NCI-H146 (cell line): Measurements from ENCODE around the gene CAPG.
"Not testable (repeated sequence)": the region's sequence is repeated elsewhere in the genome, so short reads cannot be mapped to it uniquely, and the experiment has no call there.

ENCODE experiments used
- DNase-seq: peaks from one replicate; lab custom pipeline; 2025; lab: John Stamatoyannopoulos, UW

The CAPG gene

GRCh38 chr2:85396531-85397470, 13.4 kb downstream of the CAPG start:
- DNase-seq: no peak

- no peak for DNase-seq
These were observed 14.2 kb downstream of the CAPG start for GRCh38 chr2:85395912-85396475.

DNA sequence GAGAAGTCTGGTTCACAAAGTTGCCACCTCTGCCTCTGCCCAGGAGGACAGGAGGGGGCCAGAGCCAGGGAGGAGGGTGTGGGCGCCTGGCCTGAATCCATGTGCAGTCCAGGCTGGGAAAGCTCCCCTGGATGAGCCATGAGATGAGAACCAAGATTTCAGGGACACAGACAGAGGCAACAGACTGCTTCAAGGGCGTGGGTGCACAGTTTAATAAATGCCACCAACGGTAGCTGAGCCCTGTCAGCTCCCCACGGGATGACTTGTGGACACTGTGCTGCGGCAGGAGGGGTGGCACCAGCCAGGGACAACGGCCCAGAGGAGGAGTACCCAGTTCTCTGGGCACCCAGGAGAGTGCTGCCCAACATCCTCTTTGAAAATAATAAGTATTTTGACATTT, 15.2 kb downstream of the CAPG start:
- no peak for DNase-seq

DNA sequence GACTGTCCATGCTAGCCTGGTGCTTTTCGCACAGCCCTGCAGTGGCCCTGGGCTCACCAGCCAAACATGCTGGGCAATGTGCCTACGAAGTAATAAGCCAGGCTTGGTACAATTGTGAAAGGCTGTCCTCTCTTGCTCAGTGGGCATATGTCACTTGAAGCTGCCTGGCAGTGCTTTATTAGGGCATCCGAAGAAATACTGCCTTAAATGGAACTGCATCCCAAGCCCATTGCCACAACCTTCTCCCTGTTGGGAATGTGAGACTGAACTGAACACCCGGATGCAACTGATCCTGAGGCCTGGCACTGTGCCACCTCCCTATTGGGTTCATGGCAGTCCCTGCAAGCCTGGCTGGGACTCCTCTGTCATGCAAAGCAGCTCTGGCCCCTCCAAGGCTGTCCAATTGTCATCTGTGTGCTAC, 15.9 kb downstream of the CAPG start:
- no peak for DNase-seq

- no peak for DNase-seq
These were observed 16.3 kb downstream of the CAPG start for GRCh38 chr2:85393836-85394235.

- peak; percentile 6 for DNase-seq
These were observed 19.1 kb downstream of the CAPG start for GRCh38 chr2:85390941-85391669.

DNA sequence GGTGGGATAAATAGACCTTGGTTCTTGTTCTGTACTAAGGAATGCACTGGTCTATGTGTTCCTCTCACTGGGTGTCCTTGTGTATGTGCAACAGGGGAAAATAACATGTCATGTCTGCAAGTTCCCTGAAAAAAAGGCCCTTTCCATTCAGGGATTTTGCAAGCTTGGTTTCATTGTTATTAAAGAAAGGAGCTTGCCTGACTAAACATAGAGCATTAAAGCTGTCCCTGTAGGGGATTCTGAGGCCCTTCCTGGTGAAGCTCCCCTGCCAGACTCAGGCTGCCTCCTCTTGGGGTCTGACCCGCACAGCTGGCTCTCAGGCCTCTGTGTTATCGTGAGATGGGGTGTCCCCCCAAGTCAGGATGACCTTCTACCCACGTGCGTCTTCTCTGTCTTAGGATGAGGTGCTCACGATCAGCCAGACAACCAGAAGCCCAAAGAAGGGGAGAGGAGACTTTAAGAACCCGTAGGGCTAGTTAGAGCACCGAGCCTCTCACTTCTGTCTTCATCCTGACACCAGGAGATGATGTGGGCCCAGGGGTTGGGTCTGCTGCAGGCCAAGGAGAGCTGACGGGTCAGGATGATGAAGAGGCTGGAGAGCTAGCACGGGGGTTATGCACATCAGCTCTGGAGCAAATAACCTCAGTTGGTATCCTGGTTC, 21.2 kb downstream of the CAPG start:
- DNase-seq: no peak

DNA sequence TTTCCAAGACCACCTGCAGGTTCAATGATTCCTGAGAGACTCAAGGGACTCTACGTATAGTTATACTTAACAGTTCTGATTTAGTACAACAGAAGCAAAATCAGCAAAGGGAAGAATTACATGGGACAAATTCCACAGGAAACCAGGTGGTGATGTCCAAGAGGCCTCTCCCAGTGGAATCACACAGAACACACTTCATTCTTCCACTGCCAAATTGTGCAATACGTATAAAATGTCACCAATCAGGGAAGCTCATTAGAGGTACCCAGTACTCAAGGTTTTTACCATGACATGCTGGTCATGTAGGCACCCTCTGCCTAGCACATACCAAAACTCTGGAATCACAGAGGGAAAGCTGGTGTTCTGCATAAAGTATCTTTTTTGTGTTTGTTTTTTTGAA, 22.4 kb downstream of the CAPG start:
- DNase-seq: no peak

DNA sequence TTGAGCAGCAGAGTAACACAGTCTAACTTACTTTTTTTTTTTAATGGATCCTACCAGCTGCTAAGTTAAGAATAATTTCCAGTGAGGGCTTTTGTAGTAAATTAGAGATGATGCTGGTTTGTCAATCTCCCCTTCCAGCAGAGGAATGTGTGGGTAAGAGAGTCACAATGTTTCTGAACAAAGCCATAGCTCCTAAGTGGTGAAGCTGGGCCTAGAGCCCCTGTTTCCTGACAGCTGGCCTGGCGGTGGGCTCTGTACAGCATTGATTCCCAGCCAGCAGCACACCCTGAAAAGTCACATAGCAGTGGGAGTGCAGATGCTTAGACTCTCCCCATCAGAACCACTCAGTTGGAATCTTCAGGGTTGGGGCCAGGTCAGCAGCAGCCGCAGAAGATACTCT, 24.4 kb downstream of the CAPG start:
- DNase-seq: no peak

- DNase-seq: no peak
These were observed 26.3 kb downstream of the CAPG start for GRCh38 chr2:85383850-85384249.

GRCh38 chr2:85383151-85383550, 27.0 kb downstream of the CAPG start:
- DNase-seq: not testable (repeated sequence)

- no peak for DNase-seq
These were observed 30.1 kb downstream of the CAPG start for GRCh38 chr2:85380048-85380447.

GRCh38 chr2:85378257-85378656, 31.9 kb downstream of the CAPG start:
- DNase-seq: no peak

- no peak for DNase-seq
These were observed 33.1 kb downstream of the CAPG start for GRCh38 chr2:85377083-85377482.

DNA sequence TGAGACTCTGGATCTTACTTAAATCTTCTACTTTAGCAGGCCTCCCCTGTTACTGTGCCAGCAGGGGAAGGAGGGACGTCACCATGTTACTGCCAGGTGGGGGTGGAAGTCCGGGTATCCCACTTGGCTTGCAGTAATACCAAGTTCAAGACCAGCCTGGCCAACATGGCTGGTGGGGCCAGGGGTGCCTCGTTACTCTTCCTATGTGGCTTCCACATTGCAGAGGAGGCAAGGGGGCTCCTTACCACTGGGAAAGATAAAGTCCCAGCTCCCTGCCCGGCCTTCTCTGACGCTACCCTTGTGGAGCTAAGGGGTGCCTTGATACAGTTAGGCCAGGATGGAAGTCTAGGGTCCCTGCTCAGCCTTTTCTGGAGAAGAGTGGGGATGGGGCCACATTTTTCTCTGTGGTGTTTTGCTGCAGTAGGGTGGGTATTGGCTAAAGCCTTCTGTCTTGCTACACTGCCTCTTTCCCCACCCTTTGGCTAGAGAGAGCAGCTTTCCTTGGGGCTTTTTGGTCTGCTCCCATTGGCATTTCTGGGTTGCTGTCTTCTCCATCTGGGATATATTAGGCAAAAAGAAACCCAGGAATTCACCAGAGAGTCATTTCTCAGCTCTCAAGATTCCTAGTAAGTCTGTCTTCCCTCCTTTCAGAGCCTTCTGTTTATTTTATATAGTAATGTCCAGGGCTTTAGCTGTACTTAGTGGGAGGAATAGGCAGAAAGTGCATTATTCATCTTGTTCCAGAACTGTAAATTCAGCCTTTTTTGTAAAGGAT, 33.7 kb downstream of the CAPG start:
- no peak for DNase-seq

- no peak for DNase-seq
These were observed 39.1 kb downstream of the CAPG start for GRCh38 chr2:85371045-85371444.

DNA sequence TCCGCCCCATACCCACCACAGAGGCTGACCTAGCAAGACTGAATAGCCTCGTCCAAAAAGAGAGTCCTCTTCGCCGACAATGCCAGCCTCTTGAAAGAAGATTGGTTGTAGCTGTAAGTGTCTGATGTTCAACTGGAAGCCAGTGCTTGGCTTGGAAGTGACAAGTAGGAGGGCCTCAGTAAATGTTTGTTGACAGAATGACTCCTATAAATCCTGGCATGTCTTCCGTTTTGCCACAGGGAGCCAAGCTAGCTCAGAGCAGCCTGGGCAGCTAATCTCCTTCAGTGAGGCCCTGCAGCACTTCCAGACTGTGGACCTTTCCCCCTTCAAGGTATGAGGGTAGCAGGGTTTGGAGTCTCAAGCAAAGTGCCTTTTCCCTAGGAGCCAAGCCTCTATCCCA, 40.7 kb downstream of the CAPG start:
- DNase-seq: no peak

DNA sequence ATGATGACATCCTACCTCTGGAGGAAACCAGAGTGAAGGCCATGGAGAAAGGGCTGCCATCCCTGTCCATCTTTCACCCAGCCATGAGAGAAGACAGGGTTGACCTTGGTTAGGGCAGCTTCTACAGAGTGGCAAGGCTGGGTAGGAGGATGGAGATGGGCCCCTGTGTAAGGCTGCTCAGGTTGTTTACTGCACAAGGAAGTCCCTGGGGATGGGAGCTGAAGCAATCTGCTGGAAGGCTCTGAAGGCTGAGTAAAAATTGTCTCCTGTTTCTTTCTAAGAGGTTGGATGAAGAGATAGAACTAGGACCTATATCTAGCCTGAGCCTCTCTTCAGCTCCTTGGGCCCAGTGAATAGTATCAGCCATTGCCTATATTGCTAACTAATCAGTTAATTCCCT, 41.2 kb downstream of the CAPG start:
- no peak for DNase-seq

- no peak for DNase-seq
These were observed 43.0 kb downstream of the CAPG start for GRCh38 chr2:85367180-85367579.

DNA sequence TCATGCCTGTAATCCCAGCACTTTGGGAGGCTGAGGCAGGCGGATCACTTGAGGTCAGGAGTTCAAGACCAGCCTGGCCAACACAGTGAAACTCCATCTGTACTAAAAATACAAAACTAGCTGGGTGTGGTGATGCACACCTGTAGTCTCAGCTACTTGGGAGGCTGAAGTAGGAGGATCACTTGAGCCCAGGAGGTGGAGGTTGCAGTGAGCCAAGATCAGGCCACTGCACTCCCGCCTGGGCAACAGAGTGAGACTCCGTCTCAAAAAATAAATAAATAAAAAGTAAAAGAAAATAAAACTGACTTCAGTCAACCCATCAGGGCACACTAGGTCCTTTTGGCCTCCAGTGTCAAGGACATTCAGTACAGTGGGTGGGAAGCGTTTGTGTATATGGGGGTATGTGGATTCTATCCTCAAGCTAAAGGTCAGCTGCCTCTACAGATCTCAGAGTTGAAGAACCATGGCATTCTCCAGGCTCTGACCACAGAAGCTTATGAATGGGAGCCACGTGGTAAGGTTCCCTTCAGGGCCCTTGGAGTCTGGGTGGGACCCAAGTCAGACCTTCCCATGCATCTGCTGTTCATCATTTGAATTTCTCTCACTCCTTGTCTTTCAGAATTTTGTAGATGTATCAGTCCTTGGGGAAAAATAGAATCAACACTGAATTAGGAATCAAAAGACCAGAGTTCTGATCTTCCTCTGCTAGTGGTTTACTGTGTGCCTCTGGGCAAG, 47.3 kb downstream of the CAPG start:
- not testable (repeated sequence) for DNase-seq

- DNase-seq: no peak
These were observed 52.4 kb downstream of the CAPG start for GRCh38 chr2:85357736-85358135.
